Osteoblast (primary cell): Measurements from ENCODE around the gene METTL3. TPM values are rescaled to one million over a fixed set of nuclear protein-coding genes. Genes with fewer than 3 reads are reported as not detected.

Experiments used
- DNase-seq: peaks from one replicate; pipeline ENCODE4 v3.0.0; 2011; ENCODE audit warnings: low spot score, mixed read lengths; ENCODE audit not compliant: insufficient read length; ENCODE audit errors: missing footprints
- H2AFZ ChIP-seq: 2 replicates; pipeline ENCODE4 v1.6.0; 2011; ENCODE audit warnings: mild to moderate bottlenecking, low read length
- H3K27ac ChIP-seq: 2 replicates; pipeline ENCODE4 v1.5.1; 2011; ENCODE audit warnings: mild to moderate bottlenecking, low read depth, low read length, moderate library complexity
- H3K27me3 ChIP-seq: 2 replicates; pipeline ENCODE4 v1.6.0; 2012; ENCODE audit warnings: mild to moderate bottlenecking, control low read depth, inconsistent platforms, low read length, moderate library complexity; ENCODE audit not compliant: insufficient read depth
- H3K36me3 ChIP-seq: 2 replicates; pipeline ENCODE4 v1.5.1; 2011; ENCODE audit warnings: mild to moderate bottlenecking, low read length, control low read depth, moderate library complexity; ENCODE audit not compliant: insufficient read depth
- H3K4me1 ChIP-seq: 2 replicates; pipeline ENCODE4 v1.5.1; 2011; ENCODE audit warnings: mild to moderate bottlenecking, low read length, control low read depth, moderate library complexity; ENCODE audit not compliant: insufficient read depth
- H3K4me2 ChIP-seq: 2 replicates; pipeline ENCODE4 v1.6.0; 2011; ENCODE audit warnings: mild to moderate bottlenecking, low read length; ENCODE audit not compliant: insufficient read depth
- H3K4me3 ChIP-seq: fragments of 200-600 bp; sonication (generic); 3 replicates; pipeline ENCODE4 v1.5.1; 2012; ENCODE audit warnings: mild to moderate bottlenecking, low read length, inconsistent platforms; ENCODE audit not compliant: insufficient read depth
- H3K79me2 ChIP-seq: 2 replicates; pipeline ENCODE4 v1.6.0; 2012; ENCODE audit warnings: mild to moderate bottlenecking, low read length, control low read depth, inconsistent platforms; ENCODE audit not compliant: insufficient read depth
- H3K9me3 ChIP-seq: 2 replicates; pipeline ENCODE4 v1.5.1; 2011; ENCODE audit warnings: low read depth, low read length, control low read depth
- H4K20me1 ChIP-seq: 2 replicates; pipeline ENCODE4 v1.6.0; 2012; ENCODE audit warnings: mild to moderate bottlenecking, low read length, control low read depth; ENCODE audit not compliant: insufficient read depth
- CTCF ChIP-seq: IDR thresholded peaks from 2 replicates; pipeline ENCODE4 v1.5.1; 2011; ENCODE audit warnings: mild to moderate bottlenecking, low read depth, low read length, moderate library complexity; ENCODE audit errors: extremely low read depth
- total RNA-seq: library from RNA; depleted of rRNA; stranded (reverse); fragments of >200 nt; gene quantifications from 2 replicates; pipeline ENCODE4 v1.2.3, GENCODE V29; 2012

METTL3 gene
- total RNA-seq, 1 donor, result 30.4 TPM

- Histone ChIP-seq H3K4me2 (peak overlapping the region; percentile 84), H3K9me3 (no peaks in the 10 kb centered on the region), H3K27ac (peak overlapping the region; percentile 92), H4K20me1 (peaks cover 9% of the 10 kb centered on the region), H3K27me3 (no peaks in the 10 kb centered on the region), H3K36me3 (peaks cover 8% of the 10 kb centered on the region), H3K4me3 (peak overlapping the region; percentile 100), H3K4me1 (peaks cover 8% of the 10 kb centered on the region), H3K79me2 (peaks cover 53% of the 10 kb centered on the region), H2AFZ (peak overlapping the region; percentile 98)
- DNase-seq, result peak; percentile 76
- TF ChIP-seq CTCF, result no peak
Measured at GRCh38 chr14:21455592-21455911, 55.6 kb downstream of the METTL3 start.

- DNase-seq, result peak; percentile 22
- H3K27ac ChIP-seq, result peak overlapping the region; percentile 92
- no peak for TF ChIP-seq CTCF
- peak overlapping the region; percentile 84 for H3K4me2 ChIP-seq
- H3K4me3 ChIP-seq, result peak overlapping the region; percentile 100
- peaks cover 9% of the 10 kb centered on the region for H4K20me1 ChIP-seq
- peaks cover 8% of the 10 kb centered on the region for H3K36me3 ChIP-seq
- H3K9me3 ChIP-seq, result no peaks in the 10 kb centered on the region
- peak overlapping the region; percentile 98 for H2AFZ ChIP-seq
- H3K79me2 ChIP-seq, result peaks cover 58% of the 10 kb centered on the region
- H3K4me1 ChIP-seq, result peaks cover 8% of the 10 kb centered on the region
- H3K27me3 ChIP-seq, result no peaks in the 10 kb centered on the region
Measured at GRCh38 chr14:21454843-21455544, 56.1 kb downstream of the METTL3 start.

GRCh38 chr14:21449899-21450216, 61.3 kb downstream of the METTL3 start:
- Histone ChIP-seq H3K9me3 (no peaks in the 10 kb centered on the region), H3K4me3 (no peak overlapping the region), H2AFZ (no peak overlapping the region), H4K20me1 (peaks cover 24% of the 10 kb centered on the region), H3K27me3 (no peaks in the 10 kb centered on the region), H3K36me3 (peaks cover 4% of the 10 kb centered on the region), H3K27ac (peak overlapping the region; percentile 16), H3K79me2 (peaks cover 96% of the 10 kb centered on the region), H3K4me1 (peaks cover 5% of the 10 kb centered on the region), H3K4me2 (no peak overlapping the region)
- TF ChIP-seq CTCF, result no peak
- no peak for DNase-seq

Other genes with a start within 250 kb of the METTL3 start
- 402 and 446 TPM in 2 replicates for gene HNRNPC, start 241.9 kb downstream of the METTL3 start, total RNA-seq
- gene RPGRIP1, start 231.3 kb downstream of the METTL3 start, total RNA-seq, result under 0.01 TPM in 1 of 2 replicates, not detected in the other
- 71.3 and 72.0 TPM in 2 replicates for gene SUPT16H, start 127.3 kb downstream of the METTL3 start, total RNA-seq
- 55.4 and 66.3 TPM in 2 replicates for gene CHD8, start 55.2 kb downstream of the METTL3 start, total RNA-seq
- gene RAB2B, start 34.4 kb downstream of the METTL3 start, total RNA-seq, result 25.0 and 27.4 TPM in 2 replicates
- 37.6 and 46.3 TPM in 2 replicates for gene TOX4, start 34.1 kb downstream of the METTL3 start, total RNA-seq
- gene SALL2, start 15.0 kb upstream of the METTL3 start, total RNA-seq, result 2.9 and 3.3 TPM in 2 replicates
- gene OR10G3, start 68.7 kb upstream of the METTL3 start, total RNA-seq, result not detected in 2 replicates
- gene OR10G2, start 123.6 kb upstream of the METTL3 start, total RNA-seq, result not detected in 2 replicates
- not detected in 2 replicates for gene OR4E2, start 142.5 kb upstream of the METTL3 start, total RNA-seq
- not detected in 2 replicates for gene OR4E1, start 162.5 kb upstream of the METTL3 start, total RNA-seq